ENCODE measurements around the gene RAD50.
"Not testable (repeated sequence)": the region's sequence is repeated elsewhere in the genome, so short reads cannot be mapped to it uniquely, and the experiment has no call there.

Gene RAD50

DNA sequence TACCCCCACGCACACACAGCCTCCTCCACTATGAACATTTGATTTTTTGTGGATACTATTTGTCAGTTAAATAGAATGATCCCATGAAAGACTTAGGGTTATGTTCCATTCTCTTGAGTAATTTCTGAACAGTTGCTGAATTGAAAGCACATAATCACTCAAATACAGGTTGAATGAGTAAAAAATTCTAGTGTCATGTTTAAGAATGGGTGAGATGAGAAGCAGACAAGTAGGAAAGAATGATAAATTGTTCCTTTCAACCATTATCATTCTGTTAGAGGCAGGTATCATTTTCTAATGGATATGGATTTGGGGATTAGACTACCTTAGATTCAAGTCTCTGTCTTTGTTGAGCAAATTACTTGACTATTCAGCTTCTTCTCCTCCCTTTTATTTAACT lies 19.3 kb downstream of the RAD50 start:
- Histone ChIP-seq H3K9me3 (ENCODE audit: control insufficient read depth, insufficient read depth, low read length) (no peaks in the 10 kb centered on the region), H3K27me3 (ENCODE audit: control insufficient read depth, low read length) (no peaks in the 10 kb centered on the region)

DNA sequence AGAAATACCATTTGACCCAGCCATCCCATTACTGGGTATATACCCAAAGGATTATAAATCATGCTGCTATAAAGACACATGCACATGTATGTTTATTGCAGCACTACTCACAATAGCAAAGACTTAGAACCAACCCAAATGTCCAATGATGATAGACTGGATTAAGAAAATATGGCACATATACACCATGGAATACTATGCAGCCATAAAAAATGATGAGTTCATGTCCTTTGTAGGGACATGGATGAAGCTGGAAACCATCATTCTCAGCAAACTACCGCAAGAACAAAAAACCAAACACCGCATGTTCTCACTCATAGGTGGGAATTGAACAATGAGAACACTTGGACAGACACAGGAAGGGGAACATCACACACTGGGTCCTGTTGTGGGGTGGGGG lies 27.8 kb downstream of the RAD50 start:
- not testable (repeated sequence) for H4K20me1 ChIP-seq (ENCODE audit: control insufficient read depth, insufficient read depth, low read depth, low read length); H3K27me3 ChIP-seq (ENCODE audit: control insufficient read depth, low read length); H3K79me2 ChIP-seq (ENCODE audit: control insufficient read depth, low read length); H3K4me2 ChIP-seq (ENCODE audit: low read length); H3K9me2 ChIP-seq (replicated peaks; ENCODE audit: control insufficient read depth, low read length); H3K27ac ChIP-seq (ENCODE audit: low read depth, low read length); H3K9me3 ChIP-seq (ENCODE audit: control insufficient read depth, insufficient read depth, low read length); H3K4me1 ChIP-seq (ENCODE audit: control insufficient read depth, low read length); H3F3A ChIP-seq (ENCODE audit: control insufficient read depth, insufficient read depth); H3K4me3 ChIP-seq (ENCODE audit: low read length)
- H3K36me3 ChIP-seq (ENCODE audit: control insufficient read depth, low read length), result peaks cover 85% of the 10 kb centered on the region

More for the DNA sequence above, 19.3 kb downstream of the RAD50 start:
- Histone ChIP-seq H3K4me1 (ENCODE audit: control insufficient read depth, low read length) (no peaks in the 10 kb centered on the region), H3K27ac (ENCODE audit: low read depth, low read length) (no peak overlapping the region), H3K79me2 (ENCODE audit: control insufficient read depth, low read length) (peaks cover 30% of the 10 kb centered on the region), H3K4me2 (ENCODE audit: low read length) (no peak overlapping the region), H3F3A (ENCODE audit: control insufficient read depth, insufficient read depth) (peaks cover 2% of the 10 kb centered on the region; the same call in 1 of the 2 replicates), H3K9me2 (replicated peaks; ENCODE audit: control insufficient read depth, low read length) (no peaks in the 10 kb centered on the region), H4K20me1 (ENCODE audit: control insufficient read depth, insufficient read depth, low read depth, low read length) (no peaks in the 10 kb centered on the region), H3K36me3 (ENCODE audit: control insufficient read depth, low read length) (peaks cover 83% of the 10 kb centered on the region), H3K4me3 (ENCODE audit: low read length) (no peak overlapping the region)
- no peak for TF ChIP-seq EZH2phosphoT487 (IDR thresholded peaks at IDR 0.05; ENCODE audit: borderline replicate concordance, low read length)
- TF ChIP-seq, protein P1, sequence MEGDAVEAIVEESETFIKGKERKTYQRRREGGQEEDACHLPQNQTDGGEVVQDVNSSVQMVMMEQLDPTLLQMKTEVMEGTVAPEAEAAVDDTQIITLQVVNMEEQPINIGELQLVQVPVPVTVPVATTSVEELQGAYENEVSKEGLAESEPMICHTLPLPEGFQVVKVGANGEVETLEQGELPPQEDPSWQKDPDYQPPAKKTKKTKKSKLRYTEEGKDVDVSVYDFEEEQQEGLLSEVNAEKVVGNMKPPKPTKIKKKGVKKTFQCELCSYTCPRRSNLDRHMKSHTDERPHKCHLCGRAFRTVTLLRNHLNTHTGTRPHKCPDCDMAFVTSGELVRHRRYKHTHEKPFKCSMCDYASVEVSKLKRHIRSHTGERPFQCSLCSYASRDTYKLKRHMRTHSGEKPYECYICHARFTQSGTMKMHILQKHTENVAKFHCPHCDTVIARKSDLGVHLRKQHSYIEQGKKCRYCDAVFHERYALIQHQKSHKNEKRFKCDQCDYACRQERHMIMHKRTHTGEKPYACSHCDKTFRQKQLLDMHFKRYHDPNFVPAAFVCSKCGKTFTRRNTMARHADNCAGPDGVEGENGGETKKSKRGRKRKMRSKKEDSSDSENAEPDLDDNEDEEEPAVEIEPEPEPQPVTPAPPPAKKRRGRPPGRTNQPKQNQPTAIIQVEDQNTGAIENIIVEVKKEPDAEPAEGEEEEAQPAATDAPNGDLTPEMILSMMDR (IDR thresholded peaks at IDR 0.05; ENCODE audit: low read depth, low read length, poor library complexity, severe bottlenecking), result no peak

DNA sequence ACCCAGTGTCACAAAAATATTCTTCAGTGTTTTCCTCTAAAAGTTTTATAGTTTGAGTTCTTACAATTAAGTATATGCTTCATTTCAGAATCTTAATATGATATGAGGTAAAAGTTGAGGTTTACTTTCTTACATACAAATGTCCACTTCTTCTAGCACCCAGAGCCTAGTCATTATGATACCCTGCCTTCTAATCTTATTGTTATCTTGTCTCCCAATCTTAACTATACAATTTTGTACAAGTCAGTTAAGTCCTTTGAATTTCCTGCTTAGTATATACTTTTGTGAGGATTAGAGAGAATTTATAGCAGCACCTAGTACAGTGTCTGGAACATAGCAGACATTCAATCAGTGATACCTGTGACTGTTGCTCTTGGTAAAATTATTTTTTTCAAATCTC lies 29.3 kb downstream of the RAD50 start:
- peaks cover 86% of the 10 kb centered on the region for H3K36me3 ChIP-seq (ENCODE audit: control insufficient read depth, low read length)

DNA sequence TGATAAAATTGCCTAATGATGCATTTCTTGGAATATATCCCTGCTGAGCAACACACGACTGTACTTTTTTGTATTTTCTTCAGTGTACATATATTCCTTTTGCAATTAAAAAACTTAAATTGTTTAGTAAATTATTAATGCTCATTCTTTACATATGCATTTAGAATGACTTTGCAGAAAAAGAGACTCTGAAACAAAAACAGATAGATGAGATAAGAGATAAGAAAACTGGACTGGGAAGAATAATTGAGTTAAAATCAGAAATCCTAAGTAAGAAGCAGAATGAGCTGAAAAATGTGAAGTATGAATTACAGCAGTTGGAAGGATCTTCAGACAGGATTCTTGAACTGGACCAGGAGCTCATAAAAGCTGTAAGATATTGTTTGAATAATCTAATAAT lies 32.7 kb downstream of the RAD50 start:
- Histone ChIP-seq H3K9me3 (ENCODE audit: control insufficient read depth, insufficient read depth, low read length) (no peaks in the 10 kb centered on the region), H4K20me1 (ENCODE audit: control insufficient read depth, insufficient read depth, low read depth, low read length) (0 out of 2 replicates have a peak, but pooled peaks cover 3% of the 10 kb centered on the region), H3K36me3 (ENCODE audit: control insufficient read depth, low read length) (peaks cover 89% of the 10 kb centered on the region), H3K79me2 (ENCODE audit: control insufficient read depth, low read length) (no peaks in the 10 kb centered on the region), H3K27me3 (ENCODE audit: control insufficient read depth, low read length) (no peaks in the 10 kb centered on the region), H3K4me2 (ENCODE audit: low read length) (no peak overlapping the region), H3K4me3 (ENCODE audit: low read length) (no peak overlapping the region), H3K4me1 (ENCODE audit: control insufficient read depth, low read length) (no peaks in the 10 kb centered on the region), H3K9me2 (replicated peaks; ENCODE audit: control insufficient read depth, low read length) (no peaks in the 10 kb centered on the region), H3K27ac (ENCODE audit: low read depth, low read length) (no peak overlapping the region), H3F3A (ENCODE audit: control insufficient read depth, insufficient read depth) (no peaks in the 10 kb centered on the region)
- TF ChIP-seq, protein P1 (IDR thresholded peaks at IDR 0.05; ENCODE audit: low read depth, low read length, poor library complexity, severe bottlenecking), result no peak
- no peak for TF ChIP-seq EZH2phosphoT487 (IDR thresholded peaks at IDR 0.05; ENCODE audit: borderline replicate concordance, low read length)

More for the DNA sequence above, 29.3 kb downstream of the RAD50 start:
- Histone ChIP-seq H3K4me1 (ENCODE audit: control insufficient read depth, low read length) (no peaks in the 10 kb centered on the region), H3K79me2 (ENCODE audit: control insufficient read depth, low read length) (peaks cover 4% of the 10 kb centered on the region), H4K20me1 (ENCODE audit: control insufficient read depth, insufficient read depth, low read depth, low read length) (0 out of 2 replicates have a peak, but pooled peaks cover 3% of the 10 kb centered on the region), H3K27me3 (ENCODE audit: control insufficient read depth, low read length) (no peaks in the 10 kb centered on the region), H3K9me3 (ENCODE audit: control insufficient read depth, insufficient read depth, low read length) (no peaks in the 10 kb centered on the region), H3K4me3 (ENCODE audit: low read length) (no peak overlapping the region), H3K4me2 (ENCODE audit: low read length) (no peak overlapping the region), H3K9me2 (replicated peaks; ENCODE audit: control insufficient read depth, low read length) (no peaks in the 10 kb centered on the region), H3K27ac (ENCODE audit: low read depth, low read length) (no peak overlapping the region), H3F3A (ENCODE audit: control insufficient read depth, insufficient read depth) (0 out of 2 replicates have a peak, but pooled peaks cover 2% of the 10 kb centered on the region)
- TF ChIP-seq, protein P1 (IDR thresholded peaks at IDR 0.05; ENCODE audit: low read depth, low read length, poor library complexity, severe bottlenecking), result no peak
- TF ChIP-seq EZH2phosphoT487 (IDR thresholded peaks at IDR 0.05; ENCODE audit: borderline replicate concordance, low read length), result no peak

Data from DOHH2 (cell line).